ENCODE measurements around the gene DNAH6.
"Not testable (repeated sequence)": the region's sequence is repeated elsewhere in the genome, so short reads cannot be mapped to it uniquely, and the experiment has no call there.

Gene DNAH6

GRCh38 chr2:84497285-84497684, 19.0 kb upstream of the DNAH6 start:
- DNase-seq (ENCODE audit: low read depth in 2 of 2), result no peak

- no peak for DNase-seq (ENCODE audit: low read depth in 2 of 2)
These were observed 18.0 kb upstream of the DNAH6 start for GRCh38 chr2:84498150-84498799.

GRCh38 chr2:84511024-84511423, 5.3 kb upstream of the DNAH6 start:
- DNase-seq (ENCODE audit: low read depth in 2 of 2), result not testable (repeated sequence)

GRCh38 chr2:84515788-84516187, 510 bp upstream of the DNAH6 start:
- no peak for DNase-seq (ENCODE audit: low read depth in 2 of 2)

GRCh38 chr2:84519332-84519957, 3.1 kb downstream of the DNAH6 start:
- DNase-seq (ENCODE audit: low read depth in 2 of 2), result no peak

GRCh38 chr2:84526562-84526961, 10.3 kb downstream of the DNAH6 start:
- DNase-seq (ENCODE audit: low read depth in 2 of 2), result no peak

GRCh38 chr2:84527137-84528129, 11.1 kb downstream of the DNAH6 start:
- DNase-seq (ENCODE audit: low read depth in 2 of 2), result no peak

- DNase-seq (ENCODE audit: low read depth in 2 of 2), result no peak
These were observed 16.0 kb downstream of the DNAH6 start for GRCh38 chr2:84532291-84532690.

- DNase-seq (ENCODE audit: low read depth in 2 of 2), result no peak
These were observed 17.9 kb downstream of the DNAH6 start for GRCh38 chr2:84534225-84534624.

GRCh38 chr2:84537251-84537650, 21.0 kb downstream of the DNAH6 start:
- DNase-seq (ENCODE audit: low read depth in 2 of 2), result no peak

GRCh38 chr2:84539729-84540128, 23.4 kb downstream of the DNAH6 start:
- DNase-seq (ENCODE audit: low read depth in 2 of 2), result no peak

GRCh38 chr2:84545005-84545404, 28.7 kb downstream of the DNAH6 start:
- no peak for DNase-seq (ENCODE audit: low read depth in 2 of 2)

GRCh38 chr2:84546551-84546950, 30.3 kb downstream of the DNAH6 start:
- DNase-seq (ENCODE audit: low read depth in 2 of 2), result no peak

- no peak for DNase-seq (ENCODE audit: low read depth in 2 of 2)
These were observed 32.0 kb downstream of the DNAH6 start for GRCh38 chr2:84548303-84548702.

GRCh38 chr2:84550916-84551315, 34.6 kb downstream of the DNAH6 start:
- DNase-seq (ENCODE audit: low read depth in 2 of 2), result no peak

- DNase-seq (ENCODE audit: low read depth in 2 of 2), result not testable (repeated sequence)
These were observed 35.2 kb downstream of the DNAH6 start for GRCh38 chr2:84551526-84551925.

- DNase-seq (ENCODE audit: low read depth in 2 of 2), result no peak
These were observed 39.9 kb downstream of the DNAH6 start for GRCh38 chr2:84556190-84556589.

GRCh38 chr2:84559838-84560237, 43.5 kb downstream of the DNAH6 start:
- no peak for DNase-seq (ENCODE audit: low read depth in 2 of 2)

- DNase-seq (ENCODE audit: low read depth in 2 of 2), result no peak
These were observed 63.4 kb downstream of the DNAH6 start for GRCh38 chr2:84579661-84580060.

GRCh38 chr2:84603911-84604310, 87.6 kb downstream of the DNAH6 start:
- no peak for DNase-seq (ENCODE audit: low read depth in 2 of 2)

GRCh38 chr2:84613082-84613481, 96.8 kb downstream of the DNAH6 start:
- DNase-seq (ENCODE audit: low read depth in 2 of 2), result no peak

- DNase-seq (ENCODE audit: low read depth in 2 of 2), result no peak
These were observed 103.6 kb downstream of the DNAH6 start for GRCh38 chr2:84619794-84620371.

Data from stimulated activated CD8-positive, alpha-beta memory T cell treated with anti-CD3 and anti-CD28 coated beads, Interleukin-2, amount 100 ng/mL, for 48 hours (primary cell).